Liver (tissue), 2 donors: ENCODE data around the gene MAB21L4.

Experiments
- FOXA1 ChIP-seq: IDR thresholded peaks from 2 replicates; pipeline ENCODE4 v1.6.1; 2016; ENCODE audit warnings: antibody characterized with exemption
- FOXA2 ChIP-seq: IDR thresholded peaks from 2 replicates; pipeline ENCODE4 v1.6.1; 2016; ENCODE audit warnings: antibody characterized with exemption
- TF ChIP-seq, protein P1 (sequence below): fragments of 150-350 bp; IDR thresholded peaks from 2 replicates; pipeline ENCODE4 v1.5.1; 2017; ENCODE audit warnings: improper control_type of control experiment, low read depth, low read length; ENCODE audit not compliant: missing input control
- TF ChIP-seq, protein P2 (sequence below): IDR thresholded peaks from 2 replicates; pipeline ENCODE4 v1.6.1; 2016; ENCODE audit warnings: antibody characterized with exemption
- donor health status: healthy.

DNA sequence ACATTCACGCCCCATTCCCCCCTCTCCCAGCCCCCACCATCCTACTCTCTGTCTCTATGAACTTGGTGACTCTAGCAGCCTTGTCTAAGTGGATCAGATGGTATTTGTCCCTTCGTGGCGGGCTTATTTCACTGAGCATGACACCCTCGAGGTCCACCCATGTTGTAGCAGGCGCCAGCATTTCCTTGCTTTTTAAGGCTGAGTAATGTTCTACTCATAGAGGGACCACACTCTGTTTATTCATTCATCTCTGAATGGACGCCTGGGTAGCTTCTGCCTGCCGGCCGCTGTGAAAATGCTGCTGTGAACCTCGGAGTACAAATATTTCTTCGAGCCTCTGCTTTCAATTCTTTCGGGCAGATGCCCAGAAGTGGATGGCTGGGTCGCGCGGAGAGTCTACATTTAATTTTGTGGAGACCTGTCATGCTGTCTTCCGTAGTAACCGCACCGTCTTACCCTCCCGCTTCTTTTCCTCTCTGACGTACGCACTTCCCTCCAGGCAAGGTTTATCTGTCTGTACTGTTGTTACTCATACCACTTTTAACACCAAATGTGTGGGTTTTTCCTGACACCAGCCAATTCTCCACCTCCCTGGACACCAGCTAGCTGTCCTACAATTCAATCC lies 15.8 kb upstream of the MAB21L4 start:
- TF ChIP-seq, protein P1, sequence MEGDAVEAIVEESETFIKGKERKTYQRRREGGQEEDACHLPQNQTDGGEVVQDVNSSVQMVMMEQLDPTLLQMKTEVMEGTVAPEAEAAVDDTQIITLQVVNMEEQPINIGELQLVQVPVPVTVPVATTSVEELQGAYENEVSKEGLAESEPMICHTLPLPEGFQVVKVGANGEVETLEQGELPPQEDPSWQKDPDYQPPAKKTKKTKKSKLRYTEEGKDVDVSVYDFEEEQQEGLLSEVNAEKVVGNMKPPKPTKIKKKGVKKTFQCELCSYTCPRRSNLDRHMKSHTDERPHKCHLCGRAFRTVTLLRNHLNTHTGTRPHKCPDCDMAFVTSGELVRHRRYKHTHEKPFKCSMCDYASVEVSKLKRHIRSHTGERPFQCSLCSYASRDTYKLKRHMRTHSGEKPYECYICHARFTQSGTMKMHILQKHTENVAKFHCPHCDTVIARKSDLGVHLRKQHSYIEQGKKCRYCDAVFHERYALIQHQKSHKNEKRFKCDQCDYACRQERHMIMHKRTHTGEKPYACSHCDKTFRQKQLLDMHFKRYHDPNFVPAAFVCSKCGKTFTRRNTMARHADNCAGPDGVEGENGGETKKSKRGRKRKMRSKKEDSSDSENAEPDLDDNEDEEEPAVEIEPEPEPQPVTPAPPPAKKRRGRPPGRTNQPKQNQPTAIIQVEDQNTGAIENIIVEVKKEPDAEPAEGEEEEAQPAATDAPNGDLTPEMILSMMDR = no peak
- no peak for TF ChIP-seq FOXA2
- TF ChIP-seq, protein P2, sequence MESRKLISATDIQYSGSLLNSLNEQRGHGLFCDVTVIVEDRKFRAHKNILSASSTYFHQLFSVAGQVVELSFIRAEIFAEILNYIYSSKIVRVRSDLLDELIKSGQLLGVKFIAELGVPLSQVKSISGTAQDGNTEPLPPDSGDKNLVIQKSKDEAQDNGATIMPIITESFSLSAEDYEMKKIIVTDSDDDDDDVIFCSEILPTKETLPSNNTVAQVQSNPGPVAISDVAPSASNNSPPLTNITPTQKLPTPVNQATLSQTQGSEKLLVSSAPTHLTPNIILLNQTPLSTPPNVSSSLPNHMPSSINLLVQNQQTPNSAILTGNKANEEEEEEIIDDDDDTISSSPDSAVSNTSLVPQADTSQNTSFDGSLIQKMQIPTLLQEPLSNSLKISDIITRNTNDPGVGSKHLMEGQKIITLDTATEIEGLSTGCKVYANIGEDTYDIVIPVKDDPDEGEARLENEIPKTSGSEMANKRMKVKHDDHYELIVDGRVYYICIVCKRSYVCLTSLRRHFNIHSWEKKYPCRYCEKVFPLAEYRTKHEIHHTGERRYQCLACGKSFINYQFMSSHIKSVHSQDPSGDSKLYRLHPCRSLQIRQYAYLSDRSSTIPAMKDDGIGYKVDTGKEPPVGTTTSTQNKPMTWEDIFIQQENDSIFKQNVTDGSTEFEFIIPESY = no peak
- TF ChIP-seq FOXA1 = no peak
